CD14-positive monocyte (primary cell): ENCODE measurements around the gene JMJD1C. TPM values are rescaled to one million over a fixed set of nuclear protein-coding genes. Genes with fewer than 3 reads are reported as not detected.
A peak's percentile ranks its signal among the peaks of the same experiment; 100 is the strongest.

Experiments used
- DNase-seq, 3 donors: peaks; one replicate each; pipeline ENCODE4 v3.0.0-alpha.2; 2011 to 2022
- H2AFZ ChIP-seq: 2 replicates; pipeline ENCODE4 v1.6.0; 2012; ENCODE audit warnings: mild to moderate bottlenecking, low read depth, low read length, inconsistent platforms; ENCODE audit not compliant: insufficient read depth, poor library complexity, severe bottlenecking
- H3K27ac ChIP-seq, 2 donors: 1 replicate in 1 of 2; 2 replicates in 1 of 2; pipeline ENCODE4 v1.5.1; 2012 to 2013; ENCODE audit warnings: low read length in 2 of 2, control low read depth in 1 of 2, inconsistent platforms in 1 of 2, low read depth in 1 of 2, mild to moderate bottlenecking in 1 of 2
- H3K27me3 ChIP-seq, 2 donors: one replicate each; pipeline versions ENCODE4 v1.6.0 to v1.6.1; 2011 to 2013; ENCODE audit warnings: low read length in 2 of 2; ENCODE audit not compliant: control insufficient read depth in 2 of 2, insufficient read depth in 2 of 2
- H3K36me3 ChIP-seq, 2 donors: replicated peaks in 1 of 2; 1 replicate in 1 of 2; 2 replicates in 1 of 2; pipeline versions ENCODE4 v1.5.1 to v1.6.1; 2012 to 2013; ENCODE audit warnings: low read length in 2 of 2, control low read depth in 1 of 2, inconsistent platforms in 1 of 2, mild to moderate bottlenecking in 1 of 2; ENCODE audit not compliant: insufficient read depth in 2 of 2, control insufficient read depth in 1 of 2
- H3K4me1 ChIP-seq, 2 donors: 1 replicate in 1 of 2; 2 replicates in 1 of 2; pipeline versions ENCODE4 v1.5.1 to v1.6.1; 2012 to 2013; ENCODE audit warnings: low read length in 2 of 2, control low read depth in 1 of 2, inconsistent platforms in 1 of 2, mild to moderate bottlenecking in 1 of 2, moderate library complexity in 1 of 2; ENCODE audit not compliant: insufficient read depth in 2 of 2, control insufficient read depth in 1 of 2
- H3K4me2 ChIP-seq: replicated peaks from 2 replicates; pipeline ENCODE3; 2012; ENCODE audit warnings: low read length, moderate library complexity, mild to moderate bottlenecking; ENCODE audit not compliant: poor library complexity, severe bottlenecking; ENCODE audit errors: extremely low read depth
- H3K4me3 ChIP-seq, 3 experiments: fragments of 200-600 bp in 1 of 3; sonication (generic) in 1 of 3; replicated peaks in 1 of 3; 1 replicate in 2 of 3; 2 replicates in 1 of 3; pipeline ENCODE4 v1.5.1; 2011 to 2013; ENCODE audit warnings: low read length in 3 of 3, mild to moderate bottlenecking in 3 of 3, control low read depth in 2 of 3, low read depth in 2 of 3, inconsistent platforms in 1 of 3, moderate library complexity in 1 of 3
- H3K79me2 ChIP-seq: 2 replicates; pipeline ENCODE4 v1.6.0; 2012; ENCODE audit warnings: mild to moderate bottlenecking, control low read depth, inconsistent platforms, low read length, moderate library complexity; ENCODE audit not compliant: insufficient read depth
- H3K9ac ChIP-seq: 2 replicates; pipeline ENCODE4 v1.6.0; 2017; ENCODE audit warnings: low read length, mild to moderate bottlenecking; ENCODE audit not compliant: insufficient read depth, poor library complexity, severe bottlenecking
- H3K9me3 ChIP-seq, 2 donors: replicated peaks in 1 of 2; 1 replicate in 1 of 2; 2 replicates in 1 of 2; pipeline versions ENCODE4 v1.5.1 to v1.6.1; 2012 to 2013; ENCODE audit warnings: low read length in 2 of 2, control low read depth in 1 of 2; ENCODE audit not compliant: control insufficient read depth in 1 of 2, insufficient read depth in 1 of 2
- H4K20me1 ChIP-seq: 2 replicates; pipeline ENCODE4 v1.6.0; 2012; ENCODE audit warnings: mild to moderate bottlenecking, low read length, control low read depth, moderate library complexity; ENCODE audit not compliant: insufficient read depth
- H3K27ac Mint-ChIP-seq, 7 donors: one replicate each; pipeline ENCODE4 v1.8.0; 2020; ENCODE audit warnings: mild to moderate bottlenecking in 7 of 7, mixed read lengths in 7 of 7, moderate library complexity in 6 of 7, inconsistent platforms in 2 of 7
- H3K27me3 Mint-ChIP-seq, 3 donors: one replicate each; pipeline ENCODE4 v1.8.0; 2021 to 2022; ENCODE audit warnings: low read depth in 3 of 3, mild to moderate bottlenecking in 3 of 3, mixed read lengths in 3 of 3, moderate library complexity in 3 of 3, inconsistent platforms in 1 of 3
- H3K36me3 Mint-ChIP-seq, 2 donors: one replicate each; pipeline ENCODE4 v1.8.0; 2020; ENCODE audit warnings: mixed read lengths in 2 of 2, inconsistent platforms in 1 of 2, mild to moderate bottlenecking in 1 of 2
- H3K4me1 Mint-ChIP-seq: one replicate; pipeline ENCODE4 v1.8.0; 2020; ENCODE audit warnings: mild to moderate bottlenecking, mixed read lengths
- H3K4me3 Mint-ChIP-seq, 2 donors: one replicate each; pipeline ENCODE4 v1.8.0; 2020; ENCODE audit warnings: mild to moderate bottlenecking in 2 of 2, mixed read lengths in 2 of 2, moderate library complexity in 1 of 2
- H3K9me3 Mint-ChIP-seq, 7 donors: one replicate each; pipeline ENCODE4 v1.8.0; 2020 to 2022; ENCODE audit warnings: mixed read lengths in 7 of 7, mild to moderate bottlenecking in 6 of 7, moderate library complexity in 6 of 7, inconsistent platforms in 2 of 7
- CTCF ChIP-seq: fragments of 200-600 bp; IDR thresholded peaks from one replicate; pipeline ENCODE4 v1.8.0; 2022; ENCODE audit warnings: antibody characterized with exemption, mild to moderate bottlenecking
- intact Hi-C, 2 donors: fragments of 100-400 bp; cut with micrococcal nuclease; formaldehyde crosslinking; loops; one replicate each; pipeline versions ENCODE4 v1.15.0 to v1.15.1; 2023
- polyA plus RNA-seq, 3 donors: library from polyadenylated mRNA; depleted of rRNA in 1 of 3; unstranded in 2 of 3; stranded (reverse) in 1 of 3; fragments of 300-500 nt in 2 of 3; fragments of >200 nt in 1 of 3; fragmentation: Illumina TruSeq in 2 of 3; gene quantifications; 1 replicate in 2 of 3; 2 replicates in 1 of 3; pipeline ENCODE4 v1.2.3, GENCODE V29; 2012 to 2021
- small RNA-seq: library from RNA; depleted of rRNA; stranded (forward); fragments of <200 nt; gene quantifications from one replicate; pipeline ENCODE3, GENCODE V24; 2012; ENCODE audit warnings: low read depth; ENCODE audit not compliant: insufficient read length

JMJD1C gene
- polyA plus RNA-seq, 3 donors, result 27.8 to 84.8 (median 46.5) TPM

DNA sequence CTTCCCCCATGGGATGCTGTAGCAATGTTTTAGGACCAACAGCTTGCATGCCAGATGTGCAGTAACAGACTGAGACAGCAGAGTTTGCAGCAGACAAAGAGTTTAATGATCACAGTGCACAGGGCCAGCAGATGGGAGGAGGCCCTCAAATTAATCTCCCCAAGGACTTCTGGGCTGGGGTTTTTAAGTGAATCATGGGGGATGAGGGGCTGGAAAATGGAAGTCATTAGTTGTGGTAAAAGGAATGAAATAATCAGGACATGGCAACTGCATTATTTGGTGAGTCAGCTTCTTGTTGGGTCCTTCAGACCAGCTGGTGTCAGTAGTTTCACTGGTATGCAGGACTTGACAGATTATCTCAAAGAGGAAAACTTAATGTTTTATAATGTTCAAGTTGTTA lies 345.2 kb downstream of the JMJD1C start:
- Histone ChIP-seq H3K9me3 (no peaks in the 10 kb centered on the region), H3K27ac (no peak overlapping the region), H3K4me2 (no peak overlapping the region), H3K36me3 (no peaks in the 10 kb centered on the region), H3K27me3 (no peaks in the 10 kb centered on the region), H3K9ac (no peak overlapping the region), H3K4me3 (no peak overlapping the region), H3K79me2 (no peaks in the 10 kb centered on the region), H4K20me1 (no peaks in the 10 kb centered on the region), H2AFZ (no peak overlapping the region), H3K4me1 (no peaks in the 10 kb centered on the region)
- H3K4me1 Mint-ChIP-seq, result peaks cover 1% of the 10 kb centered on the region
- intact Hi-C loops, result no loop called here
- no peaks in the 10 kb centered on the region for H3K9me3 Mint-ChIP-seq
- H3K4me3 Mint-ChIP-seq, result no peak overlapping the region
- DNase-seq, result no peak
- H3K27me3 Mint-ChIP-seq, result peaks cover 2 to 10% (median 2%) of the 10 kb centered on the region in 3 donors
- TF ChIP-seq CTCF, result no peak
- no peaks in the 10 kb centered on the region for H3K36me3 Mint-ChIP-seq
- H3K27ac Mint-ChIP-seq, result no peak overlapping the region

- Histone ChIP-seq H3K4me3 (no peak overlapping the region), H3K4me2 (no peak overlapping the region), H3K27me3 (no peaks in the 10 kb centered on the region), H3K27ac (no peak overlapping the region), H3K36me3 (no peaks in the 10 kb centered on the region), H3K79me2 (no peaks in the 10 kb centered on the region), H4K20me1 (no peaks in the 10 kb centered on the region), H3K9ac (no peak overlapping the region), H2AFZ (no peak overlapping the region), H3K4me1 (peaks cover 4 to 6% of the 10 kb centered on the region in 2 donors), H3K9me3 (no peaks in the 10 kb centered on the region)
- H3K27me3 Mint-ChIP-seq, result peaks cover 2 to 10% (median 2%) of the 10 kb centered on the region in 3 donors
- no peaks in the 10 kb centered on the region for H3K9me3 Mint-ChIP-seq
- no peak overlapping the region for H3K4me3 Mint-ChIP-seq
- TF ChIP-seq CTCF, result no peak
- H3K27ac Mint-ChIP-seq, result no peak overlapping the region
- intact Hi-C loops, result no loop called here
- H3K36me3 Mint-ChIP-seq, result no peaks in the 10 kb centered on the region
- peaks cover 6% of the 10 kb centered on the region for H3K4me1 Mint-ChIP-seq
- DNase-seq, result no peak
These were observed 346.7 kb downstream of the JMJD1C start for GRCh38 chr10:63119041-63119440.

Small RNA genes within 50 kb of the gene (small RNA-seq; reads per million reads assigned to genes)
- gene AC022022.1, result not detected
- gene MIR1296, result 2.4 reads per million, percentile 7 among the genes with 10 or more reads in this experiment

Other genes starting within 250 kb of the JMJD1C start
- gene REEP3, start 55.4 kb upstream of the JMJD1C start, polyA plus RNA-seq, result 10 to 100 TPM in 2 of 3 donors, 1 to 10 TPM in 1; 9.1 to 17.7 (median 17.7) TPM